NCI-H82 (cell line): ENCODE results near the gene TTLL11.

Experiments used
- DNase-seq: peaks from one replicate; lab custom pipeline; 2025; lab: John Stamatoyannopoulos, UW

The TTLL11 gene

GRCh38 chr9:121833061-121833460 is 260.0 kb downstream of the TTLL11 start:
- DNase-seq, result peak; percentile 58

GRCh38 chr9:121831869-121832268 is 261.2 kb downstream of the TTLL11 start:
- DNase-seq, result no peak

- DNase-seq, result no peak
These were observed 262.5 kb downstream of the TTLL11 start for GRCh38 chr9:121830441-121831140.

- no peak for DNase-seq
These were observed 265.7 kb downstream of the TTLL11 start for GRCh38 chr9:121827251-121827967.

- DNase-seq, result no peak
These were observed 266.4 kb downstream of the TTLL11 start for GRCh38 chr9:121826711-121827110.

- no peak for DNase-seq
These were observed 267.9 kb downstream of the TTLL11 start for GRCh38 chr9:121825031-121825691.

DNA sequence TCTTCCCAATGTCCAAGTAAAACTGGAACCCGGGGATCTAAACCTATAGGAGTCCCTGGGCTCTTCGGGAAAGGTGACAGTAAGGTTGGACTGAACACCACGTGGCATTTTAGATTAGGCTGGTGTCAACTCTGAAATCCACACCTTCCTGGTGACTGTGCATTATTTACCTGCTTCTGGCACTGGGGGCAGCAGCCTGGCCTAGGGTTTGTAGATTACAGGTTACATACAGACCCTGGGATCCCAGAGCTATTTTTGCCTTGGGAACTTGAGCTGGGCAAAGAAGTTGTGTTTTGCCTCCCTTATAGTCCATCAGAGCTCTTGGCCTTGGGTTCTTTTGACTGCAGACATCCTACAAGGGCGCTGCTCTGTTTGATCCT is 268.5 kb downstream of the TTLL11 start:
- no peak for DNase-seq

GRCh38 chr9:121823451-121824169 is 269.5 kb downstream of the TTLL11 start:
- DNase-seq, result no peak

- DNase-seq, result no peak
These were observed 270.7 kb downstream of the TTLL11 start for GRCh38 chr9:121822093-121823085.

GRCh38 chr9:121821326-121821725 is 271.8 kb downstream of the TTLL11 start:
- DNase-seq, result no peak

DNA sequence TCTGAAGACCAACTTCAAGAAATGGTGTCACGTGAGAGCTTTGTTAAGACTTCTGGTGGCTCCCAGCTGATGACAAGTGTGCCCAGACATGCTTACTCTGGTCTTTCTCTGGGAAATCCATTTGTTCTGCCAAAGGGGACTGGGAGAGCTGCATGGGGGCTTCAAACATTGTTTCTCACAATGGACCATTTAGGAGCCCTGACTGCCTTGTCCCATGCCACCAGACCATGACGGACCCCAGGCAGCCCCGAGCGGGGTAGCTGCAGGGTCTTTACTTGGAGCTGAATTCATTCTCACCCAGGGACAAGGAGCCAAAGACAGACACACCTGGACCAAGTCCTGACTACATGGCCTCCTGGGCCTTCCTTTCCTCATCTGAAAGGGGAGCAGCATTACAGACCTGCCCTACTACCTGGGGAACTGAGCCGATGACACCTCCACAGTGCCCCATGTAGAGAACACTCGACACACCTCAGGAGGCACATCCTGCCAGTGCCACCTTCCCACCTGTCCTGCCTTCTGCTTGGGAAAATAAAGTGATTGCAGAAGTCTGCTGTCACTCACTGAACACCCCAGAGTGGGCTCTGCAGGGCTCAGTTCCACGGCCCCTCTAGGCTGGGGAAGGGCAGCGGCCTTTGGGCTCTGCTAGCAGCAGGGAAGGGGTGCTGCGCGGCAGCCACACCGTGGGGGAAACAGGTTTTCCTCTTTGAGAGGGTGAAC is 272.7 kb downstream of the TTLL11 start:
- DNase-seq, result no peak

DNA sequence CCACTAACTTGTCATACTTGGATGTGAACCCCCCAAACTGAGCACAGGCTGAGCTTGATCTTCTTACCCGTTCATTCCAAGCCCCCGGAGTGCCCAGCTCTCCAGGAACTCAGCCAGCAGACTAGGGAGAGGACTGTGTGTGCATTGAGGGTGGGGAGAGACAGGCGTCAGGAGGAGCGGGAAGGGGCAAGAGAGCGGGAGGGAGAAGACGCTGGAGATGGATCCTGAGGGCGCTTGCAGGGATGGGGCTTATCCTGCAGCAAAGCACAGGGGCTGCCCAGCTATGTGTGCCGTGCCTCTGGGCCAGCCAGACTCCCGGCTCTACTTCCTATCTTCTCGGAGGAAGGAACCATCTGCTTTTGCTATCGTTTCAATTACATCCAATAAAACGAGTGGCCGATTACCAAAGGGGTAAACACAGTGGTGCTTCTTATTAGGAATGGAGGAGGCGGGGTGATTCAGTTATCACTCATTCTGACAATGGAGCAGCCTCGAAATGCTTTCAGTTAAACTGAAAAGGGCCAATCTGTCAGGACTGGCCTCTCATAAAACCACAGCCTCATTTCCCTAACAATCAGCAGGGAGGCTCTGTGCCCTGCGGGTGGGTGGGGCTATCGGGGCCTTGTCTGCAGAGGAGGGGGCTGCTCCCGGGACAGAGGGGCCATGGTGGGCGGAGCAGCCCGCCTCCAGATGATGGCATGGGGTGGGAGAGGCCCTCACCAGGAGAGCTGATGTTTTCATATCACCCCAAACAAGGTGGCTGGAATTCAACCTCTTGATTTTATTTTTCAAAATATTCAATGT is 273.5 kb downstream of the TTLL11 start:
- DNase-seq, result peak; percentile 65

- DNase-seq, result no peak
These were observed 274.2 kb downstream of the TTLL11 start for GRCh38 chr9:121818841-121819427.

DNA sequence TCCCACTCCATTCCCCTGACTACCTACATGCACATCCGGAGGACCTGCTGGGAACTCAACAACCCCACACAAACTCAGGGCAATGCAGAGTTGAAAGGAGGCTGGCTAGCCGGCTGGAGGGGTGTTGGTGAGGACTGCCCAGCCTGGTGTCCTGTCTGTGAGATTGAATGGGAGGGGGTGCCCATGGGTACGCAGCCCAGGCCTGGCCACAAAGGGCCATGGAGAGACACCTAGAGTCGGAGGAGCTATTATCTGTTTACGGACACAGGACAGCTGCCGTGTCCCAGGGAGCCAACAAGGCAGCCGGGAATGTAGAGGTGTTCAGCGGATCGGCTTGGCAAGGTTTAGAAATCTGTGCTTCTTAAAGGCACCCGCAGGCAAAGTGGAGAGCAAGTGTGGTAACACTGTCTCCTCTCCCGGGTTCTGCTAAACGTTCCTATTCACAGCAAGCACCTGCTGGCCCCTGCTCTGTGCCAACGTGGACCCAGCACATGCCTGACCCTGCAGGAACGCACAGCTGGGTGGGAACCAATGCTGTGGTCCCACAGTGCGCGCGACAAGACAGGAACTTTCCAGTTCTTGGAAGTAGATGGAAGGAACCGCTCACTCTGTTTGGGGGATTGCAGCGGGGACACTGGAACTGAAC is 275.0 kb downstream of the TTLL11 start:
- no peak for DNase-seq

- DNase-seq, result no peak
These were observed 275.6 kb downstream of the TTLL11 start for GRCh38 chr9:121817476-121817875.

GRCh38 chr9:121816845-121817450 is 276.2 kb downstream of the TTLL11 start:
- DNase-seq, result no peak

DNA sequence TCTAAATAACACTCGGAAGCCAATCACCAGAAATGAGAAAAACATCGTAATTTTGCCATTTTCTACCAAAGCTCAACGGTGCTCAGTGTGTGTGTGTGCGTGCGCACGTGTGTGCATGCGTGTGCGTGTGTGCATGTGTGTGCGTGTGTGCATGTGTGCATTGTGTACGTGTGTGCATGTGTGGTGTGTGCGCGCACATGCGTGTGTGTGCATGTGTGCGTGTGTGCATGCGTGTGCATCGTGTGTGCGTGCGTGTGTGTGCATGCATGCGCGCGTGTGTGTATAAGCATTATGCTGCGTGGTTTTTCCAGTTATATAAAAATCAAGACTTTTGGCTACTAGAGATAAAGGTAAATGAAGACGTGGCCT is 276.7 kb downstream of the TTLL11 start:
- DNase-seq, result no peak
